SK-N-SH (cell line): ENCODE measurements around the gene LRRIQ1. TPM values are rescaled to one million over a fixed set of nuclear protein-coding genes. Genes with fewer than 3 reads are reported as not detected.

Source experiments
- CTCF ChIA-PET: fragments of 300-600, 350-600 bp; formaldehyde crosslinking; extraction: SDS; loops from one replicate; lab custom pipeline; 2021; lab: Yijun Ruan, JAX
- POLR2A ChIA-PET: fragments of 350-600 bp; sonication (Branson Sonifier 250); formaldehyde crosslinking; extraction: SDS; loops from one replicate; lab custom pipeline; 2020; ENCODE audit warnings: antibody characterized with exemption, inconsistent platforms; lab: Yijun Ruan, JAX
- DNase-seq: peaks from one replicate; pipeline ENCODE4 v3.0.0; 2012
- H2AFZ ChIP-seq: fragments of 200-600 bp; sonication (generic); 2 replicates; pipeline ENCODE4 v1.8.1; 2016; ENCODE audit warnings: antibody characterized with exemption, mild to moderate bottlenecking, low read depth
- H3F3A ChIP-seq: fragments of 200-600 bp; sonication (generic); replicated peaks from 2 replicates; pipeline ENCODE3; 2016; ENCODE audit warnings: antibody characterized with exemption, mild to moderate bottlenecking; ENCODE audit not compliant: insufficient read depth
- H3K27ac ChIP-seq, 2 experiments: fragments of 200-500 bp in 1 of 2; fragments of 200-600 bp in 1 of 2; sonication (Bioruptor generic) in 1 of 2; sonication (generic), shearing (Covaris generic) in 1 of 2; 2 replicates each; pipeline versions ENCODE4 v1.5.1 to v1.6.1; 2014 to 2016; ENCODE audit warnings: low read depth in 2 of 2, inconsistent platforms in 1 of 2, low read length in 1 of 2, mild to moderate bottlenecking in 1 of 2, mixed read lengths in 1 of 2
- H3K27me3 ChIP-seq: fragments of 200-600 bp; sonication (generic), shearing (Covaris generic); 2 replicates; pipeline ENCODE4 v1.6.1; 2016; ENCODE audit warnings: mixed run types; ENCODE audit not compliant: insufficient read depth
- H3K36me3 ChIP-seq, 2 experiments: fragments of 200-500 bp in 1 of 2; fragments of 200-600 bp in 1 of 2; sonication (Bioruptor generic) in 1 of 2; sonication (generic) in 1 of 2; replicated peaks in 1 of 2; 2 replicates each; pipeline versions ENCODE3 to v1.5.1; 2014 to 2016; ENCODE audit warnings: low read length in 1 of 2, mild to moderate bottlenecking in 1 of 2; ENCODE audit not compliant: insufficient read depth in 2 of 2, control insufficient read depth in 1 of 2
- H3K4me1 ChIP-seq, 2 experiments: fragments of 200-500 bp in 1 of 2; fragments of 200-600 bp in 1 of 2; sonication (Bioruptor generic) in 1 of 2; sonication (generic), shearing (Covaris generic) in 1 of 2; 2 replicates each; pipeline versions ENCODE4 v1.5.1 to v1.6.1; 2014 to 2016; ENCODE audit warnings: low read depth in 1 of 2, low read length in 1 of 2, mixed run types in 1 of 2; ENCODE audit not compliant: insufficient read depth in 2 of 2, control insufficient read depth in 1 of 2
- H3K4me2 ChIP-seq: fragments of 200-600 bp; sonication (generic), shearing (Covaris generic); 2 replicates; pipeline ENCODE4 v1.6.1; 2017; ENCODE audit warnings: mixed run types
- H3K4me3 ChIP-seq, 2 experiments: fragments of 200-500 bp in 1 of 2; fragments of 200-600 bp in 1 of 2; sonication (Bioruptor generic) in 1 of 2; sonication (generic), shearing (Covaris generic) in 1 of 2; 2 replicates each; pipeline versions ENCODE4 v1.5.1 to v1.8.1; 2014 to 2016; ENCODE audit warnings: low read depth in 2 of 2, inconsistent platforms in 1 of 2, low read length in 1 of 2, mild to moderate bottlenecking in 1 of 2, mixed read lengths in 1 of 2, moderate library complexity in 1 of 2
- H3K79me2 ChIP-seq: fragments of 200-600 bp; sonication (generic); 2 replicates; pipeline ENCODE4 v1.8.1; 2017; ENCODE audit warnings: mild to moderate bottlenecking; ENCODE audit not compliant: insufficient read depth
- H3K9ac ChIP-seq: fragments of 200-600 bp; sonication (generic); 2 replicates; pipeline ENCODE4 v1.6.1; 2017; ENCODE audit warnings: mixed run types
- H3K9me2 ChIP-seq: fragments of 200-600 bp; sonication (generic); 2 replicates; pipeline ENCODE4 v1.6.1; 2017; ENCODE audit warnings: mixed run types
- H3K9me3 ChIP-seq: fragments of 200-600 bp; sonication (generic); 2 replicates; pipeline ENCODE4 v1.6.1; 2017; ENCODE audit warnings: mixed run types, mild to moderate bottlenecking, moderate library complexity
- H4K20me1 ChIP-seq: fragments of 200-600 bp; sonication (generic); 2 replicates; pipeline ENCODE4 v1.6.1; 2017; ENCODE audit warnings: mild to moderate bottlenecking, mixed run types; ENCODE audit not compliant: insufficient read depth
- ELF1 ChIP-seq: IDR thresholded peaks from 2 replicates; pipeline ENCODE4 v1.4.0; 2012
- EZH2phosphoT487 ChIP-seq: fragments of 200-600 bp; sonication (generic); IDR thresholded peaks from 2 replicates; pipeline ENCODE4 v1.6.1; 2017; ENCODE audit warnings: low read depth, mixed run types, mild to moderate bottlenecking, antibody characterized with exemption, moderate library complexity, borderline replicate concordance
- FOXJ3 ChIP-seq: sonication (generic); formaldehyde crosslinking; IDR thresholded peaks from 2 replicates; pipeline ENCODE4 v1.5.1; 2020; ENCODE audit warnings: mild to moderate bottlenecking, missing genetic modification reagents
- JUND ChIP-seq: IDR thresholded peaks from 2 replicates; pipeline ENCODE4 v1.4.0; 2012
- SIN3A ChIP-seq: IDR thresholded peaks from 2 replicates; pipeline ENCODE4 v1.6.1; 2012; ENCODE audit warnings: low read depth, mild to moderate bottlenecking, low read length, moderate library complexity, borderline replicate concordance
- TEAD4 ChIP-seq: IDR thresholded peaks from 2 replicates; pipeline ENCODE4 v1.4.0; 2012; ENCODE audit warnings: mild to moderate bottlenecking, borderline replicate concordance; ENCODE audit not compliant: insufficient read depth
- YY1 ChIP-seq: IDR thresholded peaks from 2 replicates; pipeline ENCODE4 v1.4.0; 2012; ENCODE audit warnings: low read depth, mild to moderate bottlenecking
- ZBTB33 ChIP-seq: IDR thresholded peaks from 2 replicates; pipeline ENCODE4 v1.4.0; 2012; ENCODE audit warnings: low read depth, borderline replicate concordance
- WGBS: methylation state at CpG from one replicate; pipeline ENCODE4 v1.1.6; 2017; ENCODE audit warnings: low lambda C conversion rate; 5-methylcytosine and 5-hydroxymethylcytosine counted together
- polyA plus RNA-seq, 3 experiments: library from polyadenylated mRNA; depleted of rRNA; stranded (reverse); fragments of >200 nt; gene quantifications; 2 replicates each; pipeline ENCODE4 v1.2.3, GENCODE V29; 2012
- TF ChIP-seq, protein P1 (sequence below): IDR thresholded peaks from 2 replicates; pipeline ENCODE4 v1.6.1; 2012; ENCODE audit warnings: mild to moderate bottlenecking, low read depth, low read length, moderate library complexity
- TF ChIP-seq, protein P2 (sequence below): fragments of 200-600 bp; sonication (generic); IDR thresholded peaks from 2 replicates; pipeline ENCODE4 v1.6.1; 2017; ENCODE audit warnings: antibody characterized with exemption, mild to moderate bottlenecking, moderate library complexity
- TF ChIP-seq, protein P3 (sequence below): fragments of 150-350 bp; IDR thresholded peaks from 2 replicates; pipeline ENCODE4 v1.6.1; 2017; ENCODE audit warnings: antibody characterized with exemption, low read length, low read depth, borderline replicate concordance
- TF ChIP-seq, protein P4 (sequence below): IDR thresholded peaks from 2 replicates; pipeline ENCODE4 v1.4.0; 2012; ENCODE audit warnings: low read depth, borderline replicate concordance

Gene LRRIQ1
- polyA plus RNA-seq, 1 of the 3 experiments (the other 2 are of a cell fraction): 0.39 TPM

- TF ChIP-seq, protein P1, sequence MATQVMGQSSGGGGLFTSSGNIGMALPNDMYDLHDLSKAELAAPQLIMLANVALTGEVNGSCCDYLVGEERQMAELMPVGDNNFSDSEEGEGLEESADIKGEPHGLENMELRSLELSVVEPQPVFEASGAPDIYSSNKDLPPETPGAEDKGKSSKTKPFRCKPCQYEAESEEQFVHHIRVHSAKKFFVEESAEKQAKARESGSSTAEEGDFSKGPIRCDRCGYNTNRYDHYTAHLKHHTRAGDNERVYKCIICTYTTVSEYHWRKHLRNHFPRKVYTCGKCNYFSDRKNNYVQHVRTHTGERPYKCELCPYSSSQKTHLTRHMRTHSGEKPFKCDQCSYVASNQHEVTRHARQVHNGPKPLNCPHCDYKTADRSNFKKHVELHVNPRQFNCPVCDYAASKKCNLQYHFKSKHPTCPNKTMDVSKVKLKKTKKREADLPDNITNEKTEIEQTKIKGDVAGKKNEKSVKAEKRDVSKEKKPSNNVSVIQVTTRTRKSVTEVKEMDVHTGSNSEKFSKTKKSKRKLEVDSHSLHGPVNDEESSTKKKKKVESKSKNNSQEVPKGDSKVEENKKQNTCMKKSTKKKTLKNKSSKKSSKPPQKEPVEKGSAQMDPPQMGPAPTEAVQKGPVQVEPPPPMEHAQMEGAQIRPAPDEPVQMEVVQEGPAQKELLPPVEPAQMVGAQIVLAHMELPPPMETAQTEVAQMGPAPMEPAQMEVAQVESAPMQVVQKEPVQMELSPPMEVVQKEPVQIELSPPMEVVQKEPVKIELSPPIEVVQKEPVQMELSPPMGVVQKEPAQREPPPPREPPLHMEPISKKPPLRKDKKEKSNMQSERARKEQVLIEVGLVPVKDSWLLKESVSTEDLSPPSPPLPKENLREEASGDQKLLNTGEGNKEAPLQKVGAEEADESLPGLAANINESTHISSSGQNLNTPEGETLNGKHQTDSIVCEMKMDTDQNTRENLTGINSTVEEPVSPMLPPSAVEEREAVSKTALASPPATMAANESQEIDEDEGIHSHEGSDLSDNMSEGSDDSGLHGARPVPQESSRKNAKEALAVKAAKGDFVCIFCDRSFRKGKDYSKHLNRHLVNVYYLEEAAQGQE: no peak
- no peak for TF ChIP-seq SIN3A
- TF ChIP-seq, protein P2, sequence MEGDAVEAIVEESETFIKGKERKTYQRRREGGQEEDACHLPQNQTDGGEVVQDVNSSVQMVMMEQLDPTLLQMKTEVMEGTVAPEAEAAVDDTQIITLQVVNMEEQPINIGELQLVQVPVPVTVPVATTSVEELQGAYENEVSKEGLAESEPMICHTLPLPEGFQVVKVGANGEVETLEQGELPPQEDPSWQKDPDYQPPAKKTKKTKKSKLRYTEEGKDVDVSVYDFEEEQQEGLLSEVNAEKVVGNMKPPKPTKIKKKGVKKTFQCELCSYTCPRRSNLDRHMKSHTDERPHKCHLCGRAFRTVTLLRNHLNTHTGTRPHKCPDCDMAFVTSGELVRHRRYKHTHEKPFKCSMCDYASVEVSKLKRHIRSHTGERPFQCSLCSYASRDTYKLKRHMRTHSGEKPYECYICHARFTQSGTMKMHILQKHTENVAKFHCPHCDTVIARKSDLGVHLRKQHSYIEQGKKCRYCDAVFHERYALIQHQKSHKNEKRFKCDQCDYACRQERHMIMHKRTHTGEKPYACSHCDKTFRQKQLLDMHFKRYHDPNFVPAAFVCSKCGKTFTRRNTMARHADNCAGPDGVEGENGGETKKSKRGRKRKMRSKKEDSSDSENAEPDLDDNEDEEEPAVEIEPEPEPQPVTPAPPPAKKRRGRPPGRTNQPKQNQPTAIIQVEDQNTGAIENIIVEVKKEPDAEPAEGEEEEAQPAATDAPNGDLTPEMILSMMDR: no peak
These were observed 237.5 kb downstream of the LRRIQ1 start (continued) for GRCh38 chr12:85273381-85274314.

DNA sequence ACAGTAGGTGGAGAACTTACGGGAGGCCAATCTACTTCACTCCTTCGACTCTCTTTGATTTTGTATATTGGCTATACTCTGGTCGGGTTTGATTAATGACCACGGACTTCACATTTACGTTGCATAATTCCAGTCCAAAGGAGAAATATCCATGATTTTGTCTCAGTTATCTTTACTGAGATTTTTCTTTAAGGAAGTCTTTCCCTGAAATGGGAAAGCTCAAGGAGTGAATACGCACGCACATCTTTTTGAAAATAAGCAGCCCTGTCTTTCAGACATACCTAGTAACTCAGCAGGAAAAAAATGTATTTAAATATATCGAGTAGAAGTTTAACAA is 238.1 kb downstream of the LRRIQ1 start:
- no peak for DNase-seq
- Histone ChIP-seq H3K27ac (no peak overlapping the region), H4K20me1 (no peaks in the 10 kb centered on the region), H3K9ac (no peak overlapping the region), H2AFZ (no peak overlapping the region), H3K4me2 (no peak overlapping the region), H3K79me2 (no peaks in the 10 kb centered on the region), H3K36me3 (no peaks in the 10 kb centered on the region)
- TF ChIP-seq, protein P1: no peak
- TF ChIP-seq TEAD4 (no peak), EZH2phosphoT487 (no peak), ELF1 (no peak), ZBTB33 (no peak), YY1 (no peak), JUND (no peak), FOXJ3 (no peak)
- TF ChIP-seq, protein P3, sequence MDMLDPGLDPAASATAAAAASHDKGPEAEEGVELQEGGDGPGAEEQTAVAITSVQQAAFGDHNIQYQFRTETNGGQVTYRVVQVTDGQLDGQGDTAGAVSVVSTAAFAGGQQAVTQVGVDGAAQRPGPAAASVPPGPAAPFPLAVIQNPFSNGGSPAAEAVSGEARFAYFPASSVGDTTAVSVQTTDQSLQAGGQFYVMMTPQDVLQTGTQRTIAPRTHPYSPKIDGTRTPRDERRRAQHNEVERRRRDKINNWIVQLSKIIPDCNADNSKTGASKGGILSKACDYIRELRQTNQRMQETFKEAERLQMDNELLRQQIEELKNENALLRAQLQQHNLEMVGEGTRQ: no peak
- TF ChIP-seq, protein P4, sequence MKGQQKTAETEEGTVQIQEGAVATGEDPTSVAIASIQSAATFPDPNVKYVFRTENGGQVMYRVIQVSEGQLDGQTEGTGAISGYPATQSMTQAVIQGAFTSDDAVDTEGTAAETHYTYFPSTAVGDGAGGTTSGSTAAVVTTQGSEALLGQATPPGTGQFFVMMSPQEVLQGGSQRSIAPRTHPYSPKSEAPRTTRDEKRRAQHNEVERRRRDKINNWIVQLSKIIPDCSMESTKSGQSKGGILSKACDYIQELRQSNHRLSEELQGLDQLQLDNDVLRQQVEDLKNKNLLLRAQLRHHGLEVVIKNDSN: no peak
- TF ChIP-seq, all 33 proteins: peak for 0
- 36% methylated on average over 8 of the region's 8 CpGs for WGBS
- ChIA-PET POLR2A (no interaction called here), CTCF (interaction anchor here (0.9 kb wide), 1 partner anchor 14 kb away, joined by 3 read pairs; no protein-coding TSS in a partner anchor)
- Histone ChIP-seq H3K4me1 (no peaks in the 10 kb centered on the region; a peak in 1 of 4 replicates), H3K4me3 (no peak overlapping the region), H3K27me3 (peaks cover 24% of the 10 kb centered on the region; the same call in 1 of the 2 replicates), H3F3A (no peaks in the 10 kb centered on the region), H3K9me3 (no peaks in the 10 kb centered on the region), H3K9me2 (no peaks in the 10 kb centered on the region)
